Activated CD4-positive, alpha-beta T cell treated with anti-CD3 and anti-CD28 coated beads, Interleukin-10, Interleukin-2, amounts not matched to agents 100 ng/mL and 50 ng/mL, durations not matched to agents 16 hours and 8 hours (primary cell): Measurements from ENCODE around the gene THOC6.
"Not testable (repeated sequence)": the region's sequence is repeated elsewhere in the genome, so short reads cannot be mapped to it uniquely, and the experiment has no call there.

Experiments
- DNase-seq: peaks from one replicate; pipeline ENCODE4 v3.0.0-alpha.2; 2020

Gene THOC6

DNA sequence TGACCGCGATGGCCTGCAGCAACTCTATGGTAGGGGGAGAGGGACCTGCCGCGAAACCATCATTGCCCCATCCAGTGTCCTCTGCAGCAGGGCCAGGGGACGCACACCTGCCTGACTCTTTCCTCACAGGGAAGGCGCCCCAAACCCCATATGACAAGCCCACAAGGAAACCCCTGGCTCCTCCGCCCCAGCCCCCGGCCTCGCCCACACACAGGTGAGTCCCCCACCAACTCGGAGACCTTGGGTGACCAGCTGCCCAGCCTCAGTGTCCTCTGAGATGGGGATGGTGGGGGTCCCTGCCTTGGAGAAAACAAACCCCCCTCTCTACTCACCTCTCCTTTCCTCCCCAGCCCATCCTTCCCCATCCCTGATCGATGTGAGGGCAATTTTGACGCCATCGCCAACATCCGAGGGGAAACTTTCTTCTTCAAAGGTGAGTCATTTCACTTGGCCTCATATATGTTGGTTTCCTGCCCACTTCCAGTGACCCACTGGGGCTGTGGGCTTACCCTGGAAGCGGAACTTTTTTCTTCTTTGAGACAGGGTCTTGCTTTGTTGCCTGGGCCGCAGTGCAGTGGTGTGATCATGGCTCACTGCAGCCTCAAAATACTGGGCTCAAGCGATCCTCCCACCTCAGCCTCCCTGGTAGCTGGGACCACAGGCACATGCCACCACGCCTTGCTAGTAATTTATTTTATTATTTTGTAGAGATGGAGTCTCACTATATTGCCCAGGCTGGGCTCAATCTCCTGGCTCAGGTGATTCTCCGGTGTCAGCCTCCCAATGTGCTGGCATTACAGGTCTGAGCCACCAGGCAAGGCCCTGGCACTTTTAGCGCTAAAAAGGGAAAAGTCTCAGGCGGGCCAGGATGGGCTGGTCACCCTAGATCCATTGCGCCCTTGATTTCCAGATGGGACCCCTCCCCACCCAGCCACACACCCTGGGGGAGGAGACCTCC lies 33.6 kb downstream of the THOC6 start:
- peak; percentile 71 for DNase-seq

DNA sequence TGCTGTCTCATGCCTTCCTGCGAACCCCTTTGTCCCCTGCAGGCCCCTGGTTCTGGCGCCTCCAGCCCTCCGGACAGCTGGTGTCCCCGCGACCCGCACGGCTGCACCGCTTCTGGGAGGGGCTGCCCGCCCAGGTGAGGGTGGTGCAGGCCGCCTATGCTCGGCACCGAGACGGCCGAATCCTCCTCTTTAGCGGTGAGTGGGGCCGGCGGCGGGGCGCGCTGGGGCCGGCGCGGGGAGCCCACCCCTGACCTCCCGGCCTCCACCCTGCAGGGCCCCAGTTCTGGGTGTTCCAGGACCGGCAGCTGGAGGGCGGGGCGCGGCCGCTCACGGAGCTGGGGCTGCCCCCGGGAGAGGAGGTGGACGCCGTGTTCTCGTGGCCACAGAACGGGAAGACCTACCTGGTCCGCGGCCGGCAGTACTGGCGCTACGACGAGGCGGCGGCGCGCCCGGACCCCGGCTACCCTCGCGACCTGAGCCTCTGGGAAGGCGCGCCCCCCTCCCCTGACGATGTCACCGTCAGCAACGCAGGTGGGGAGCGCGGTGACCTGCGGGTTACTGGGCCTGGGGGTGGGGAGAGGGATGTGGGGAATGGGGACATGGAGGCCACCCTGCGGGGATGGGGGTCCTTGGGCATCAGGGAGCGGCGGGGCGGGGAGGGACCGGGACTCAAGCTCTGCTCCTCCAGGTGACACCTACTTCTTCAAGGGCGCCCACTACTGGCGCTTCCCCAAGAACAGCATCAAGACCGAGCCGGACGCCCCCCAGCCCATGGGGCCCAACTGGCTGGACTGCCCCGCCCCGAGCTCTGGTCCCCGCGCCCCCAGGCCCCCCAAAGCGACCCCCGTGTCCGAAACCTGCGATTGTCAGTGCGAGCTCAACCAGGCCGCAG lies 34.5 kb downstream of the THOC6 start:
- DNase-seq, result peak; percentile 76

DNA sequence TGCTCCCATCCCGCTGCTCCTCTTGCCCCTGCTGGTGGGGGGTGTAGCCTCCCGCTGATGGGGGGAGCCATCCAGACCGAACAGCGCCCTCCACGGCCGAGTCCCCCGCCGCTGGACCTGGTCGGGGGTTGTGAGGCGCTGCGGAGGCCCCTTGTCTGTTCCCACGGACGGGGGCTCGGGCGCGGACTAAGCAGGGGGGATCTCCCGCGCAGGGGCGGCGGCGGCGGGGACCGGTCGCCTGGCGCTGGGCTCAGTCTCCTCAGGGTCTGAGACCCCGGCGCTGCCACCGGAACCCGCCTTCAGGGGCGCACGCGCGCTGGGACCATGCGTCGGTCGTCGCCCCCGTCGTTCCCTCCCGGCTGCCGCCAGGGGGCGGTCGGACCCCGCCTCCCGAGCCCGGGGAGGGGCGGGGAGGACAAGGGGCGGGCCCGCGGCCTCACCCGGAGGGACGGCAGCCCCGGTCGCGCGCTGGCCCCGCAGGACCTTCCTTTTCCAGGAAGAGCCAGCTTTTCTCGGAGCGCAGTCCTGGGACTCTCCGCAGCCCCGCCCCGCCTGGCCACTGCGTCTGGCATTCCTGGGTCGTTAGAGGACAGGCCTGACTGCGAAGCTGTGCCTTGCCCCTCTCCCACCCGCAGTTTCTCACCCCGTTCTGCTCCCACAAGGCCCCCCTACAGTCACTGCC lies 35.3 kb downstream of the THOC6 start:
- DNase-seq, result peak; percentile 93

DNA sequence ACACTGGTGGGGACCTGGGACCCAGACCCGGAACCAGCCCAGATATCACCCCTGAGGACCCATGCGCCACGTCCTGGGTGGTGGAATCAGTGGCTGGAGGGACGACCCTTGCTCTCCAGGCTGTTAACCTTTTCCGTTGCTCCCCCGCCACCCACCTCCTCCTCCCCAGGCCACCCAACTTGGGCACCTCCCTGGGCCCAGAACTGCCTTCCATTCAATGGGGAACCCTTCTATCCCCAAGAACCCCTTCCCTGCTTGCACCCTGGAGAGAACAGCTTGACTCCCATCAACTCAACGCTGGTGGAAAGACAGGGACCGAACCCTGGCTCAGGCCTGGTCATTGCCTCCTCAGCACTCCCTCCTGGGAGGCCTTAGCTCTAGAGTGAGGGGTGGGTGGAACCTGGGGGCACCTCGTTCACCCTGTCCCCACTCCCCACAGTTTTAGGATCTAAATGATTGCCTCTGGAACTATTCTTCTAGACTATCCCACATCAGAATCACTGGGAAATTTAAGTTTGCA lies 35.9 kb downstream of the THOC6 start:
- DNase-seq, result no peak

DNA sequence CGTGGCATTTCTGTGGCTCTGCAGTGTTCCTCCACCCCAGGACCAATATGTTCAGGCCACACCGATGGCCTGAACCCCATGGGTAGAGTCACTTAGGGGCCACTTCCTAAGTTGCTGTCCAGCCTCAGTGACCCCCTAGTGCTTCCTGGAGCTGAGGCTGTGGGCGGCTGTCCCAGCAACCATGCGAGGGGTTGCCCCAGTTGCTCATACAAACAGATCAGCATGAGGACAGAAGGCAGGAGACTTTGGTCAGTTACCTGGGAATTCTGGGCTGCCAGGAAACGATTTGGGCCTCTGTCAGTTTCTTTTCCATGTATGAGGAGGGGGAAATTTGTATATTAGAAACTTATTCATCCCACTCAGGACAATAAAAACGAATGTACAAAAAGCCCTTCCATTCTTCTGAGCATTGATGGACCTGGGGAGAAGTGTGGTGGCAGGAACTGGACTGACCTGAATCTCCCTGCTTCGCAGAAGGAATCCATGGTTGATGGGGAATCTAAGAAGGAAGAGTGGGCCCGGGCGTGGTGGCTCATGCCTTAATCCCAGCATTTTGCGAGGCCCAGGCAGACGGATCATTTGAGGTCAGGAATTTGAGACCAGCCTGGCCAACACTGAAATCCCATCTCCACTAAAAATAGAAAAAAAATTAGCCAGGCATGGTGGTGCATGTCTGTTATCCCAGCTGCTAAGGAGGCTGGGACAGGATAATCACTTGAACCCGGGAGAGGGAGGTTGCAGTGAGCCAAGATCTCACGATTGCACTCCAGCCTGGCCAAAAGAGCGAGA lies 36.7 kb downstream of the THOC6 start:
- DNase-seq, result no peak

DNA sequence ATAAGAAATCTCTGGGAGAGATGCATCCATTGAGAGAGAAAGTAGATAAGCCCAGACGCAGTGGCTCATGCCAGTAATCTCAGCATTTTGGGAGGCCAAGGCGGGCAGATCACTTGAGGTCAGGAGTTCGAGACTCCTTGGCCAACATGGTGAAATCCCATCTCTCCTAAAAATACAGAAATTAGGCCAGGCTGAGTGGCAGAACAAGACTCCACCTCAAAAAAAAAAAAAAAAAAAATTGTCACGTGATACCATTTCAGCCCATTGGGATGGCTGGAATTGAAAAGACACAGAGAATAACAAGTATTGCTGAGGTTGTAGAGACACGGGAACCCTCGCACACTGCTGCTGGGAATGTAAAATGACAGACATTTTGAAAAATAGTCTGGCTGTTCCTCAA lies 38.7 kb downstream of the THOC6 start:
- DNase-seq, result no peak

DNA sequence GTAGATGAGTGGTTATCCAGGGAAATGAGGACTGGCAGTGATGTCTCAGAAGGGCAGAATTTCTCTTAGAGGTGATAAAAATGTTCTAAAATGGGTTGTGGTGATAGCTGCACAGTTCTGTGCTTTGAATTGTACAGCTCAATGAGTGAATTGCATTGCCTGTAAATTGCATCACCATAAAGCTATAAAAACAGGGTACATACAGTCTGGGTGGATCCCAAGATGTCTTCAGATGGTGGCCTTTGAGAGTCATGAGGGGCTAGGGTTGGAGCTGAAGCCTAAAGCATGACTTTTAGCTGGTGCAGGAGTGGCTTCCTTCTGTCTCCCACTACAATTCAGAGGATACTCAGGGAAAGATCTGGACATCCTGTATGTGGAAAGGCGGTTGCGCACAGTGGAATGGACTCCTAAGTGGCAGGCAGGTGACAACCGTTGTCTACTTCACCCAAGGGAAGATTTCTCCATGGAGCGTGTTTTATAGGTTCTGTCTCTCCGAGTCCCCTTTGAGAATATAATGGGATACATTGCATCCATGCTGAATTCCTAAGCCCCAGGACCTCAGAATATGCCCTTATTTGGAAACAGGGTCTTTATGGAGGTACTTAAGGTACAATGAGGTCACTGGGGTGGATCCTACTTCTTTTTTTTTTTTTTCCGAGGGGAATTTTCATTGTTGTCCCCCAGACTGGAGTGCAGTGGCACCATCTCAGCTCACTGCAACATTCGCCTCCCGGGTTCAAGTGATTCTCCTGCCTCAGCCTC lies 40.0 kb downstream of the THOC6 start:
- no peak for DNase-seq

DNA sequence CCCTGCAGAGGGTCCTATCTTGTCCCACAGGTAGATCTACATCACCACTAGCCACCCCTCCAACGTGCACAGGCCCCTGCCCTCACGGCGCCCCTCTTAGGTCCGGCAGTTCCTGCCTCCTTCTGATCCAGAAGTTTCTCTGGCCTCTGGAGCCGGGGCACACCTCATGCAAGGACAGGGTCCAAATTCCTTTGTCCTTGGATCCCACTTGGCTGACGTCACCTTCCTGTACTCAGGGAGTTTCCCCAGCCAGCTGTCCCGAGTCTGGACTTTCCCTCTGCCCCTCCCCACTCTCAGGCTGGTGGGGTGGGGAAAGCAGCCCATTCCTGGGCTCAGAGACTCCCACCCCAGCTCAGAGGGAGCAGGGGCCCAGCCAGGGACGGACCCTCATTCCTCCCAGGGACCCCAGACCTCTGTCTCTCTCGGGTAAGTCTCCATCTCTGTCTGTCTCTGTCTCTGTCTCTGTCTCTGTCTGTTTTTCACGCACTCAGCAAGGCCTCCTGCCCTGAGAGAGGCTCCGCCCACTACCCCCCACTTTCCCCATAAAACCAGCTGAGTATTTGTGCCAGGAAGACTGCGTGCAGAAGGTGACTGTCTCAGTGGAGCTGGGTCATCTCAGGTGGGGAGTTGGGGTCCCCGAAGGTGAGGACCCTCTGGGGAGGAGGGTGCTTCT lies 41.4 kb downstream of the THOC6 start, which contains the start of gene IL32:
Gene IL32, plus strand, starts transcription at position 572 of the 673 bp plus-strand sequence. CDS start 172 bp downstream, outside the sequence.
- DNase-seq, result peak; percentile 87

DNA sequence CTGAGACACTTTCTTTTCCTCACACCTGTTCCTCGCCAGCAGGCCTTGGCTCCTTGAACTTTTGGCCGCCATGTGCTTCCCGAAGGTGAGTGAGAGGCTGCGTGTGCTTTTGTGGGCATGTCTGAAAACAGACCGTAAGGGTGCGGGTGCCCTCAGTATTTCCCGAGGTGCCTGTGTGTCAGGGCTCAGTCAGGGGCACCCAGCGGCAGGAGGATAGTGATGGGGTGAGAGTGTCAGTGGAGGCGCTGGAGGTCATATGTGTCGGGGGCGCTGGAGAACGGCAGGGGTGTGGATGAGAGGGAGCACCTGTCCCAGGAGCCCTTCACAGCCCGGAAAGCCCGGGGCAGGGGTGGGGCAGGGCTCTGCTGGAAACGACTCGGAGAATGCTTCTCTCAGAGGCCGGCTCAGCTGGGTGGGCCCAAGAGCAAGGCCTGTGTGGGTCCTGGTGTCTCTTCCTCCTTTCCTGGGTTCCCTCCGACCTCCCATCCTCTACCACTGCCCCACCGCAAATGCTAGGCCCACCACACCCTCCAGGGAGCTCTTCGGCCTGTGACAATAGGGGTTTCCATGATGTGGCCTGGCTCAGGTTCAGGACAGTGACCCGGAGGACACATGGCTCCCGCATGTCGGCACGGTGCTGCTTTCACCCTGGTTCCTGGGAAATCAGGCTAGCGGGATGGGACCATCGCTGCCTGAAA lies 42.1 kb downstream of the THOC6 start:
- peak; percentile 52 for DNase-seq

DNA sequence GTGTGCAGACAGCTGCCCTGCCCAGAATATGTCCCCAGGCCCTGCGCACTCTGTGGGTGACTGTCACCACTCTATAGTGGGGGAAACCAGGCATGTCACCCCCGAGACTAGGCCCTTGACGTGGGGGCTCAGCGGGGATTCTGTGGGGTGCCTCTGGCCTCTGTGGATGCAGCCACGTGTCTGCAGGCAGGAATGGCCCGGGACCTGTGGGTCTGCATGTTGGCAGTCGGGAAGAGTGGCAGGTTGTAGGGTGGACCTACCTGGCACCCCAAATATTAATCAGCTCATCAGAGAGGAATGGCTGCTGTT lies 42.6 kb downstream of the THOC6 start:
- DNase-seq, result peak; percentile 35

DNA sequence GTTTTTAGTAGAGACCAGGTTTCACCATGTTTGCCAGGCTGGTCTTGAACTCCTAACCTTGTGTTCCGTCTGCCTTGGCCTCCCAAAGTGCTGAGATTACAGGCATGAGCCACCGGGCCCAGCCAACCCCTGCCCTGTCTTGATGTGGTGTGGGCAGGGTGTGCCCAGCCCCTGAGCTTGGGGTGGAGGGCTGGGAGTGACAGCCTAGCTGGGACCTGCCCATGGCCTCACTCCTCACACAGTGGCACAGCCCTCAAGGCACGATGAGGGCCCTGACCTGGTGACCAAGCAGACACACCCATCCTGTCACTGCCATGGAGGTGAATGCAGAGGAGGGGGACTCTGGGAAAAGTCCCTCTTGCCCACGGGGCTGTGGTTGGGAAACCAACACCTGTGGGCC lies 44.7 kb downstream of the THOC6 start:
- DNase-seq, result peak; percentile 31

DNA sequence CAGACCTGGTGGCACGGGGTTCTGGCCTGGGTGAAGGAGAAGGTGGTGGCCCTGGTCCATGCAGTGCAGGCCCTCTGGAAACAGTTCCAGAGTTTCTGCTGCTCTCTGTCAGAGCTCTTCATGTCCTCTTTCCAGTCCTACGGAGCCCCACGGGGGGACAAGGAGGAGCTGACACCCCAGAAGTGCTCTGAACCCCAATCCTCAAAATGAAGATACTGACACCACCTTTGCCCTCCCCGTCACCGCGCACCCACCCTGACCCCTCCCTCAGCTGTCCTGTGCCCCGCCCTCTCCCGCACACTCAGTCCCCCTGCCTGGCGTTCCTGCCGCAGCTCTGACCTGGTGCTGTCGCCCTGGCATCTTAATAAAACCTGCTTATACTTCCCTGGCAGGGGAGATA lies 45.3 kb downstream of the THOC6 start:
- DNase-seq, result not testable (repeated sequence)

DNA sequence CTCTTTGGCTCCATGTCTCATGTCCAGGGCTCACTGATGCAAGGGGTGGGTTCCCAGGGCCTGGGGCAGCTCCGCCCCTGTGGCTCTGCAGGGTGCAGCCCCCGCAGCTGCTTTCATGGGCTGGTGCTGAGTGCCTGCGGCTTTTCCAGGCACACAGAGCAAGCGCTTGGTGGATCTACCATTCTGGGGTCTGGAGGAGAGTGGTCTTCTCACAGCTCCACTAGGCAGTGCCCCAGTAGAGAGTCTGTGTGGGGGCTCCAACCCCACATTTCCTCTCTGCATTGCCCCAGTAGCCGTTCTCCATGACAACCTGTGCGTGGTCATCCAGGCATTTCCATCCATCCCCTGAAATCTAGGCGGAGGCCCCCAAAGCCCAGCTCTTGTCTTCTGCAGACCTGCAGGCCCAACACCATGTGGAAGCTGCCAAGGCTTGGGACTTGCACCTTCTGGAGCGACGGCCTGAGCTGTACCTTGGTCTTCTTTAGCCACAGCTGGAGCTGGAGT lies 46.8 kb downstream of the THOC6 start:
- DNase-seq, result peak; percentile 55

DNA sequence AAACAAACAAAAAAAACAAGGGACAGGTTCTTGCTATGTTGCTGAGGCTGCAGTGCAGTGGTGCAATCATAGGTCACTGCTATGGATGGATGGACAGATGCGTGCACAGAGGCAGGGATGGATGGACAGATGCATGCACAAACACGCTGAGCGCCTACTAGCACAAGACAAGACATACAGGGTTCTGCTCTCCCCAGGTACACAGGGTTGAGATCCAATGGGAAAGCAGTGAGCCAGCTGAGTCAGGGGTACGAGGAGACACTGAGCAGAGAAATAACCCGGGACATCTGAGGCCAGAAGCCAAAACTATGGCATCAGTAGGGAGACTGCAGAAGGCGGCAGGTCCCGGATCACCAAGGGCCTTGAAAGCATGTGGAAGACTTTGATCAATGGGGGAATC lies 47.8 kb downstream of the THOC6 start:
- DNase-seq, result peak; percentile 31

DNA sequence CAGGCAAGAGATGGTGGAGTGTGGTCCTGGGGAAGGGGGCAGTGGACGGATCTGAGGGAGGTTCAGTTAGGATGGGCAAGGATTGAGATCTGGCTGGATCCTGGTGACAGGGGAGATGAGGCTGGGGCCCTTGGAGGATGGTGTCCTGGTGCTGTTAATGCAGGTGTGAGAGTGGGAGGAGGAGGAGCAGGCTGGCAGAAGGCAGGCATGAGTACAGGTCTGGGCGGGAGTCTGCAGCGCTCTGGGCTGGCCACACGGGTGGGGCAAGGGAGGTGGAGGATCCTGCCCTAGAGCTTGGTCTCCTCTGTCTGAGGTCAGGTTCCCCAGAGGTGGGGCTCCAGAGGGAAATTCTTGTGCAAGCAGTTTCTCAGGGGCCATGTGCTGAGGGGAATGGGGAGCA lies 48.3 kb downstream of the THOC6 start:
- DNase-seq, result peak; percentile 81

DNA sequence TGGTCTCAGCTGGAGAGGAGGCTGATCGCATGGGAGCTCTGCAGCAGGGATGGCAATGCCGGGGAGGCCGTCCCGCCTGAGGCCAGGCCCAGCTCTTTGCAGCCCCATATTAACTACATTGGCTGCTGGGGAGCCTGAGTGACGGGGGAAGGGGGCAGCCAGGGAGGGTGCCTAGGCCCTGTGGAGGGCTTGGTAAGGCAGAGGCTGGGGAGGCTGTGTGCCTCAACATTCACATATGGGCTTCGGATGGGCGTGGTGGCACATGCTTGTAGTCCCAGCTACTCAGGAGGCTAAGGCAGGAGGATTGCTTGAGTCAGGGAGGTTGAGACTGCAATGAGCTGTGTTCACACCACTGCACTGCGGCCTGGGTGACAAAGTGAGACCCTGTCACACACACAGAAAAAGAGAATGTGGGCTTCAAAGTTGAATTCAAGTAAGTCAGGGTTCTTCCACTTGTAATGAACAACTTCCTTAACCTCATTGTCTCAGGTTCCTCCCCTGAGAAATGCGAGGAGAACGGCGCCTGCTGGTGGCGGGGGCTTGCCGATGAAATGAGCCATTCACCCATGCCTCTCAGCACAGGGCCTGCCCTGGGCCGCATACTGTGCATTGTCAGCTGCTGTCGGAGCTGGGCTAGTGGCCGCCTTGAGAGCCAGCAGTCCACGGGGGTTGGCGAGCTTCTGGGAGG lies 48.9 kb downstream of the THOC6 start:
- peak; percentile 55 for DNase-seq

DNA sequence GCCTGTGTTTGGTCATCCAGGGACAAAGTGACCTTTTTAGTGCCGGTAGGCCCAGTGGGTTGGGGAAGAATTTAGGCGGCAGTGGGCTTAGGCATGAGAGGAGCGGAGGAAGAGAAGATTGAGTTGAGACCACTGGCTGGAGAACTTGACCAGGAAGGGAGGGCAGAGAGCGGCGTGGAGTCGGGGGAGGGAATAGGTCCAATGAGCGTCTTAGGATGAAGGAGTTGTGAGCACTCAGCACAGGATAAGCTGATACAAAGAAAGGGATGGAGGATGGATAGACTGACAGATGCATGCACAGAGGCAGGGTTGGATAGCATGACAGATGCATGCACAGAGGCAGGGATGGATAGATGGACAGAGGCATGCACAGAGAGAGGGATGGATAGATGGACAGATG lies 49.6 kb downstream of the THOC6 start:
- DNase-seq, result no peak

DNA sequence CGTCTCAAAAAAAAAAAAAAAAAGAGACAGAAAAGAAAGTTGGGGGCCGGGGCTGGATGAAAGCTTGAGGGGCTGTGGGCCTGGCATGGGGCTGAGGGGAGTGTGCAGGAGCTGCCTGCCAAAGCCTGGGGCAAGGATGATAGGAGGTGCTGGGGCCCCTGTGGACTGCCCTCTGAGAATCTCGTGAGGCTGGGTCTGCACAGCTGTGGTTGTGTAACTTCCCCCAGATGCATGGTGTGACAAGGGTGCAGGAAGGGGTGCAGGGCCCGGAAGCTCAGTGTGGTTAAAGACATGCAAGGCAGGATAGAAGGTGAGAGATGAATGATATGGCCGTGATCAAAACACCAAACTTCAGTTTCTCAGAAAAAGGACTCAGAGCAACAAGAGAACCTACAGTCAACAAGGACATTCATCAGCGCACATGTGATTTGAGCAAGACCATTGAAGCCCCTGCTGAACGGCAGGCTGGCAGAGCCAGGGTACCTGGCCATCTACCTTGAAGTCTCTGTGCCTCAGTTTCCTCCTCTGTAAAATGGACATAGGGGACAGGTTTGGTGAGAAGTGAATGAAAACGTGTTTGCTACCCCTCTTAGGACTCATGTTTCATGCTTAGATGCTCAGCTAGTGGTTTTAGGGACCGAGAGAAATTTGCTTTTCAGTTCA lies 51.2 kb downstream of the THOC6 start:
- DNase-seq, result peak; percentile 97

DNA sequence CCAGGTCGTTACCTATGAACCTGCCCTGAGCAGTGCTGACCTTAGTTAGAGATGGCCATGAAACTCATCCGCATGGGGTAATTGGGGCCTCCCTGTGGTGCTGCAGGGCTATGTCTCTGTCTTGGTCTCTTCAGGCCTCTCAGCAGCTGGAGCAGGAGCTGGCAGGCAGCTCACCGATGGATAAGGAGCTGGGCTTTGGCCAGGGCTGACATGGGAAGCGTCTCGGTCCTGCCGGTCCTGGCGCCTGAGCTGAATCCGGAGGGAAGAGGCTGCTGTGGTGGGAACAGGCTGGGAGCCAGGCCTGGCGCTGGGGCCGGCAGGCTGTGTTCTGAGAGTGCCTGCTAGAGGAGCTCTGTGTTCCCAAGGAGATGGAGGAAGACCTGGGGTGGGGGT lies 51.7 kb downstream of the THOC6 start:
- DNase-seq, result peak; percentile 48
